ENCODE results near the gene NALCN.

Gene NALCN

DNA sequence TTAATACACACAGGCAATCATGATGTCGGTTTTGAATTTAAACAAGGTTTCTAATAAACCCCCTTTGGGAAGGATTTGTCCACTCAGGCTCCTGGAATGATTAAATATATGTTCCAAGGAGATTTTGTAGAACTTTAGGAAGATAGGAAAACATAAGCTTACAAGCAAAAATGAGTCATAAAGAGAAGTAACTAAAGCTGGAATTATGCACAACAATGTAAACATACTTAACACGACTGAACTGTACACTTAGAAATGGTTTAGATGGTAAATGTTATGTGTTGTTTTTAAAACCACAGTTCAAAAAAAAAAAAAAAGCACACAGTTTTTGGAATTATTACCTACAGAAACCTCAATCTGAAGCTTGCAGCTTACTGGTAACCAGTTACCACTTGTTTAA lies 304.4 kb downstream of the NALCN start:
- no peak for DNase-seq

DNA sequence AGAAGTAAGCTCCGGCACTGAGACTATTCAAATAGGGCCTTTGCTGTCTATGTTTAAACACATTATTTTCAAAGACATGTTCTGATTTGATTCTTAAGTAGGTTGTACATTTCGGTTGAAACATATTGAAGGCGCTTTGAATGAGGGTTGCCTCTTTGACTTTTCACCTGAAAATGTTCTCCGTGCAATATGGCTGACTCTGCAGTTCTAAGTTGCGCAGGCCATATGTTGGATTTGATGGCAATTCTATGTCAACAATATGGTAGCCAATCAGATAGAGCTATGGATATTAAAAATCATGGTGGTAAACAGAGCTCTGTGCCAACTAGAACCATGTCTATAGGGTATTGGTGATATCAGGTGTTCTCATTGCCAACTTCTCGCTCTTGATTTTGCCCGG lies 307.3 kb downstream of the NALCN start:
- no peak for DNase-seq

DNA sequence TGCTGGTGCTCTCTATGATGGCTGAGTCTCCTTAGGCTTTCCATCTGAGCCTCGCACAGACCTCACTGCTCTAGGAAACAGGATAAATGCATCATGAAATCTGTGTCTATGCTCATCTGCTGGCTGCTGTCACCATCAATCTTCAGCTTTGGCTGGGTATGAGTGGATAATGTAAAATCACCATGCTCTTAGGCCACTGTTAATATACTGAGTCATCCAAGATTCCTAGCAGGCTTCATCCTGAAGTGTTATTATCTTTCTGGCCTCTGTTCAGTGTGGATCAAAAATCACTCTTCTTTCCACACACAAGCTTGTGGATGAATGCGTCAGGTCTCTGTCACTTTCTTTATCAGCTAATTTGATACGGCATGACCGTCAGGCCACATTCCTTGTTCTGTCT lies 317.4 kb downstream of the NALCN start:
- no peak for DNase-seq

DNA sequence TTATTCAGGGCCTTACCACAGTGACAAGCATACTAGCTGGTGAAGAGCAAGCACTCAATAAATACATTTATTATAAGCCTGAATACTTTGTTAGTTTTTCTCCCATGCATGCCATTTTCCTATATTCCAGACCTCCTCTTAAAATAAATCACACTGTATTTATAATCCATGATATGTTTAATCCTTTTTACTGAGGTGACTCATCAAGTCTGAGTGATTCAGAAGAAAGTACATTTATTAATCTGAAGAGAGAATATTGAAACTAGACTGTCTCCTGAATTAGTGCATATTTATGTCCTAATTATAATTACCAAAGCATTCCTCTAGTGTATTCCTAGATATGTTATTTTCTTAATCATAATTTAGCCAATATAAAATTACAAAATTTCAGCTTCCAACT lies 323.3 kb downstream of the NALCN start:
- DNase-seq = no peak

DNA sequence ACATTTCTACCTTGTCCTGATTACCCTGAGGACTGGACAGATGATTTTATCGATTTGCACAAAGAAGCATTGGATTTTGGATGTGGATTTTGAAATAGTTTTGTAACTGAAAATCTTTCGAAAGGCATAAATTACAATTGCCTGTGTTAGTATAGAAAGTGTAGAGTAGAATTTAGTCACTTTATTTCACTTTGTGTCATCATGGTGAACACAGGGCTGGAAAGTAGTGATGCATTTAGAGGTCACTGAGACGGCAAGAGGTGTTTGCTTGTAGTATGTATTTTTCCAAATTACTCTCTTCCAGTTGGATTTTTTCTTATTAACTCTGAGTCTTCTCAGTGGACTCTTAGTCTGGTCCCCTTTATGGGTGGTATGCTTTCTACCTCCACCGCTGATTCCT lies 326.0 kb downstream of the NALCN start:
- no peak for DNase-seq

DNA sequence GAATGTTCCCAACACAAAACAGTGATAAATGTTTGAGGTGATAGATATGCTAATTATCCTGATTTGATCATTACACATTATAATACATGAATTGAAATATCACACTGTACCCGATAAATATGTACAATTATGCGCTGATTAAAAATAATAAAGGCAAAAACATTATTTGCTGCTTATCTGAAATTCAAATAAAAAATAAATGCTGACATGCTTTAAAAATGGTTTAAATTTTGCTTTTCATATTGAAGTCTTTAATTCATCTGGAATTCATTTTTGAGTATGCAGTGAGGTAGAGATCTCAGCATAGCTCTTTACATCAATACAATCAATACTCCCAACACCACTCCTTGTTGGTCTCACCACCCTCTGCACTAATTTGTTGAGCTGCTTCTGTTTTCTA lies 330.8 kb downstream of the NALCN start:
- no peak for DNase-seq

DNA sequence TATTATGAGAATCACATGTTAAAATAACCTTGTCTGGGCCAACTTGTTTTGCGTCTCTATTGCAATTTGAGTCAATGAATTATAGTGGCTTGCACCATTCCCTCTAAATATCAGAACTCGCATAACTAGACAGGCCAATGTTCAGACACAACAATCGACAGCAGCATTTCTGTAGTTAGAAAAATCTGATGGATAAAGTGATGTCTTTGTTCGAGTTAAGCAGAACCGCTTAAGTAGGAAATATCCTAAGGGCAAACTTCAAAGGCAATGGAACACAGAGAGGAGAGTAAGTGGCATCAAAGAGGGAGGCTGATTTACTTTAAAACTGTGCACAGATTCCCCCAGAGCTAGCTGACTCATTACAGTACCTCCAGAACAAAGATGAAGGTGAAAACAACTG lies 333.9 kb downstream of the NALCN start:
- no peak for DNase-seq

DNA sequence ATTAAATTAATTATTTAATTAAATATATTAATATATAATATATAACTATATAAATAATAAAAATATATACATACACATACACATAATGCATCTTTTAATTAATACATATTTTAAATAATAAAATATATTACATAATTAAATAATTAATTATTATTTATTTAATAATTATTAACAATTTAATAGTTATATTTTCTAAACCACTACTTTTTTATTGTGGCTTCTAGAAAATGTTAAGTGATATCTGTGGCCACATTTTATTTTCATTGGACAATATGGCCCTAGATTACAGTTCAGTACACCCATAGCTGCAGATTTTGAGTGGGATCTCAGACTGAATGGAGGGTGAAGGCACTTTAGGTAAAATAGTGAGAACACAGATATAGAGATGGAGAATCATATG lies 335.7 kb downstream of the NALCN start:
- no peak for DNase-seq

DNA sequence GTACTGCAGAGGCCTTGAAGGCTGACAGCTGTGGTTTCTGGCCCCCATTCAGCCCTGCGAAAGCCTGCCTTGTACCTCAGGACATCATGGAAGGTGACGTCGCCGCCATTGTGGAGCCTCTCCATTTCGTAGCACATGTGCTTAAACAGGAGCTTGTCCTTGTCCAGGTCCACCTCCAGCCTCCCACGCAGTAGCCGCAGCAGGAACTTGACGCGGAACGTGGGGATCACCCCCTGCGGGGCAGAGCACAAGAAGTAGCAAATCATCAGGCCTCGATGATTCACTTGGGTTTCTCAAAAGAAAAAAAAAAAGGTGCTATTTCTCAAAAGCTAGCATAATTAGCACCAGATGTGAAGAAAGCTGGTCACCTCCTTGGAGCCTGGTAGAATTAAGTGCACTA lies 351.0 kb downstream of the NALCN start:
- no peak for DNase-seq

DNA sequence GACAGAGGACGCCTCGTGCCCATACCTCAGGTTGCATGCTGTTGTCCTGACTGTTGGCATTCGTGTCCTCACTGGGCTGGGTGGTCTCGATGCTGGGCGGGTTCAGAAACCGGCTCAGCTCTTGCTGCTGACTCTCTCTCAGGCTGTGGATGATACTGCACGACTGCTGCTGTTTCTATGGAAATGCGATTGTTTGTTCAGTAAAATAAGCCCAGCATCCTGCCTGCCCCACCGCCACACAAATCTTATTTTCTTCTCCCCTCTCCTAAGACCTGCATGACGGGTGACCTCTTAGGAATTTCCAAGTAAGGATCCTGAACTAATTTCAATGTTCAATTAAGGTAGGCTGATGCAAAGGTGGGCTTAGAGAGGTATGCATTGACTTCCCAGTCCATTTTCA lies 356.5 kb downstream of the NALCN start:
- no peak for DNase-seq

DNA sequence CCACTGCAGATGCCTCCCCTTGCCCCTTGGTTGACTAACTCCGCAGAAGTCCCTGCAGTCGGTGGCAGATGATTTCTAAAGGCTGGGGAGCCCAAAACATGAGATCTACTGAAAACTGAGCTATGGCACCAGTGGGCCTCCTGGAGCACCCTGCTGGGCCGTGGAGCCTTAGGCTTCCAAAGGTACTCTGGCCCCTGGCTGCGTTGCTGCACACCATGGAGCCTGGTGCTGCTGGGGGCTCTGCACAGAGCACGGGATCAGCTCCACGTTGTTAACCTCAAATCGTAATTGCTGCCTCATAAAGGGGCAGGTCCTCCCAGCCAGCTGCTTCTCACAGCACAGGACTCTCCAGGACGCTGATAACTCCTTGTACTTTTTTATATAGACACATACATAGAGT lies 357.5 kb downstream of the NALCN start:
- DNase-seq = no peak

DNA sequence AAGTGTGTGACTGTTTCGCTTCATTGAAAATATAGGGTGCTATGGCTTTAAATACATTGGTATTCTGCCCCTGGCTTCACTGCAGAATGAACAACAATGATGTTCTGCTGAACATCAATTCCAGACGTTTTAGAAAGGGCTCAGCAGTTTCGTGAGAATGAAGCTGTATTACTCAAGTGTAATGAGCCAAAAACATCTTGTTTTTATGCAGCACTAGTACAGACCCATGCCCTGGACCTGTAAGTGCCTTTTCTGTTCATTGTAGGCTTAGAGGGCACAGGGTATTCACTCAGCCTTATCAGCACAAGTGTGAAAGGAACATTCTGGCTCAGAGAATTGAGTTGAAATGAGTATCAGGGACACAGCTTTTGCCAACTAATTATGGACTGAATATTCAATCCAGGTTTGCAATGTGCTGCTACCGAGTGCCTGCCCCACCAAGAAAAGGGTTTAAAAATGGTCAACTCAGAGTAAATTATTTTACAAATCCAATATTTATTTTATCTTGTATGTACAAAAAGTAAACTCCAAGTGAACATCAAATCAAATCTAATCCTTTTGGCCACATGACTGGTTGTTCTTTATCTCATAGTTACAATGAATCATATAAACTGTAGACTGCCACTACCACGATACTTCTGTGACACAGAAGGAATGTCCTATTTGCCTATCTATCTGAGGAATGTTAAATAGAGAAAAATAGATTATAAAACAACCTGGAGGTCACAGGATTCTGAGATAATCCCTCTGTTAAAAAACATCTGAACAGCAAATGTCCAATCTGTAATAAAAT lies 362.8 kb downstream of the NALCN start:
- no peak for DNase-seq

DNA sequence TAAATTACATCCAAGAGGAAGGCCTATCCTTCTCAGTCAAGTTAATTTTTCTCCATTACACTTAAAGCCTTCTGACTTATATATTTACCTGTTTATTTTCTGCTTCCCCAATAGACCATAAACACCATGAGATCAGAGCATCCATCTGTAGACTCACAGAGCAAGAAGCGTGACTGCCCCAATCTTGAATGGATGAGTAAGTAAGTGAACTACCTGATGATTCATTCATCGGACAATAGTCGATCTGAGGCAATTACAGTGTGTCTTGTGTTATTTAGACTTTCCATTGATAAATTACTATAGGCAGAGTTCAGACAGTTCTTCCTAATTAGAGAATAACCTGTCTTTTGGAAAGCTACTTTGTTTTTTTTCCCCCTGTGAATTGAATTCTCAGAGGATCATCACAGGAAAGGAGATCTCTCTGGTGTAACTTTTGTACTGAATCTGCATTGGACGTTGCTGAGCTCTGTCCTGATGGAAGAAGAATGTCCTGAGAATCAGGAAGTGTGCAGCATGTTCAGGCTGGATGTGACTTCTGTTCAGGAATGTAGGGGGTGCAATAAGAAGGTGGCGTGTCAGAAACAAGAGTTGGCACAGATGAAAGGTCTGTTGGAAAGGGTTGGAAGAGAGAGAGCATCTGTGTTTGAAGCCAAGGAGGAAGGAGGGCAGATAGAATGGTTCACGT lies 367.0 kb downstream of the NALCN start:
- no peak for DNase-seq

DNA sequence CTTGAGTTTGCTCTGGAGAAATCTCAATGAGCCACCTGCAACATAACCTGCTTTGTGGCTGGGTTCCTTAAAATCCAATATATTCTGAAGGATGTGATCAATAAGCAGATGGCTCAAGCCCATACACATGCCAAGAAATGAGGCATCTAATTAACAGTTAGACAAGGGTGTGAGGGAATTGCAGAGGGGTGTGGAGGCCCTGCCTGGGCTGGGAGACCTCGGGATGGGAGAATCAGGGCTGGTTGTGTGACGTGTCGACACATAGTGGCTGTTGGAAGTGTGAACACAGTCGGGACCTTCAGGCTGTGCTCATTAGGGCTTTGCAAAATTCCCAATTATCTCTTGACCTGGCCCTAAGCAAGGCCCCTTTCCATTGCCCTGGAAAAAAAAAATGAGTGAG lies 379.8 kb downstream of the NALCN start:
- no peak for DNase-seq

DNA sequence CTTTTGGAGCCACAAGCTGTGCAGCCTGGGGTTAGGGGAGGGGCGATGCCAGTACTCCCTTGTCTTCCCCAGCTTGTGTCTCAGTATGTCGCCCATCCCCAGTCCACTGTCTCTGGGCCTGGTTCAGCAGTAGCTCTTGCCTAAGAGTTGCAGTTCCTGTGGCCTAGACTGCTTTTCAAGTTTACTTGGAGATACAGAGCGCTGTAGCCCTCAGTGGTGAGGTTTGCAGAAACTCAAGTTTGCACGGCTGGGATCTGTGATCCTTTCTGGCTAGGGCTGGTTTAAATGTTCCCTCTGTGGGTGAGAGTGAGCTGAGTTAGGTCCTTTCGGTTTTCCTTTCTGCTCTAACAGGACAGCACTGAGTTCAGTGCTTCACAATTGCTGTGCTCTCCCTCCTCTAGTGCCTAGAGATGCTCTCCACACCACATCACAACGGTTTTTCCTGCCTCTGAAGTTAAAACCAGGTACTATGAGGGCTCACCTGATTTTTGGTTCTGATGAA lies 381.1 kb downstream of the NALCN start:
- DNase-seq = no peak

DNA sequence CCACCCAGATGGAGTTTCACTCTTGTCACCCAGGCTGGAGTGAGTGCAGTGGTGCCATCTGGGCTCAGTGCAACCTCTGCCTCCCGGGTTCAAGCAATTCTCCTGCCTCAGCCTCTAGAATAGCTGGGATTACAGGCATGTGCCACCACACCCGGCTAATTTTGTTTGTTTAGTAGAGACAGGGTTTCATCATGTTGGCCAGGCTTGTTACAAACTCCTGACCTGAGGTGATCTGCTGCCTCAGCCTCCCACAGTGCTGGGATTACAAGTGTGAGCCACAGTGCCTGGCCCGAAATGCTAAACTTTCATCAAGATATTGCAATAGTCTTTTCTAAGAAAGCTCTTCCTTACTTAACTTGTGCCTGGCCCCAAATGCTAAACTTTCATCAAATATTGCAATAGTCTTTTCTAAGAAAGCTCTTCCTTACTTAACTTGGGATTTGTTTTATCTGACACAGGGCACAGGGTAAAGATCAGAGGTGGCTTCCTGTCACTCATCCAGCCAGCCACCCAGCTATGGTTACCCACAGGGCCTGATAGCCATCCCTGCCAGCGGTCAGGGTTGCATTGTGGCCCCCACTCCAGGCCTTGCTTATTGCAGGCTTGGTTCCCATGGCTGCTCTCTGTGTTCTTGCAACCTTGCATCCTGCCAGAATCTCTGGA lies 389.4 kb downstream of the NALCN start:
- no peak for DNase-seq

DNA sequence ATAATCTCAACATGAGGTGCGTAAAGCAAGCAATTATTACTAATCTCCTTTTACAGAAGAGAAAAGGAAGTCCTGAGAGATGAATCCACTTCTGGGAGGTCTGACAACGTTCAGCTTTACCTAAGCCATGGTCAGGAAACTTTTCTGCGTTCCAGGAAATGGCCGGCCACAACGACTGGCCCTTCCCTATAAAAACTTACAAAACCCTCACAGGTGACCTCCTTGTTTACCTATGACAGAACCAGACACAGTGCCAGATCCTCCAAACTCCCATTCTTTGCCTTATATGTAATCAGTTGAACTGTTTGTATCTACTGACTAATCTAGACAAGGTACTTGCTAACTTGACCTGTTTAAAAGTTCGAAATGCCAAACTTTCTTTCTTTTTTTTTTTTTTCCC lies 390.0 kb downstream of the NALCN start:
- DNase-seq = no peak

DNA sequence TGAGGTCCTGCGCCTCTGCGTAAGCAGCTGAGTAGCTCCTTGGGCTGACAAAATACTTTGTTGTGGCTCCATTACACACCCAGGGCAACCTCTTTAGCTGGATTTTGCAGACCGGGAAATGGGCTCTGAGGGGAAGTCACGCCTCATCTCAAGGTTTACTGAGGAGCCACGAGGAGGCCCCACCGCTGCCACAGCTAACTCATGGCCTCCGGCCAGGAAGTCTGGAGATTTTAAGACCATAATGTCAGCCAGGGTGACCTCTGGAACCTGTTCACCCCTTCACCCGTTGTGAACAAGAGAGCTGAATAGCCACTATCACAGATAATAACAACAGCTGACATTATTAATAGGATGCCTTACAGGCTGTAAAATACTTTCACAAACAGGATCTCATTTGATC lies 390.4 kb downstream of the NALCN start:
- no peak for DNase-seq

DNA sequence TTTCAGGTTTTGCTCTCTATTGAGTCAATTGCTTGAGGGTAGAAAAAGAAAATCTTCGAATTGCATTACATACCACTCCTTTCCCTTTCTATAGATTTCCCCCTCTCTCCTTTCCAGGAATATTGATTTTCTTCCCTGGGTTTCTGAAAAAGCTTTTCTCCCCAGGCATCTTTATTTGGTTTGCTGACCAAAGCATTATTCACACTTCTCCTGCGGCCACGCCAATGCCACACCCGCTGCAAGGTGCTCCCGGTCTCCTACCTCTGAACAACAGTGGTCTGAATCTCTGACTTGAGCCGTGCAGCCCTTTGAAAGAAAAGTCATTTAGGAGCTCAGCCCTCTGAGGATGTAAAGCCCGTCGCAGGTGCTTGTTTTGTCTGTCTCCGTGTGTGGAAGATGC lies 390.8 kb downstream of the NALCN start:
- DNase-seq = no peak

DNA sequence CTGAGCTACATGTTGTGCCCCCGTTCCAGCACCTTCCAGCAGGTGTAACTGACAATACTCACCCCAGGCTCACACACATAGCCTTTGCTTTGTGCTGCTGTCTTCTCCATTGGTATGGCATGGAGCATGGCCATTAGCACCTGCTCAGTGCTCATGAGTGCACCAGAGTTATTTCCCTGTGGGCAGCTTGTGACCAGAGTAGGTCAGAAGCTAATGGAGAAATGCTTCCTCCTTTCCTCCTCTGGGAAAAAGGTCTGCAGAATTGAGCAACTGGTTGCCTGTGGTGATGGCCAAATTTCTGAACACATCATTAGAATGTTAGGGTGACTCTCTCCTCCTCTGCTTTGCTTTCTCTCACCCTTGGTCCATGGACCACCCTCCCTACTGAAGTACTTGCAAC lies 397.2 kb downstream of the NALCN start:
- DNase-seq = no peak

DNA sequence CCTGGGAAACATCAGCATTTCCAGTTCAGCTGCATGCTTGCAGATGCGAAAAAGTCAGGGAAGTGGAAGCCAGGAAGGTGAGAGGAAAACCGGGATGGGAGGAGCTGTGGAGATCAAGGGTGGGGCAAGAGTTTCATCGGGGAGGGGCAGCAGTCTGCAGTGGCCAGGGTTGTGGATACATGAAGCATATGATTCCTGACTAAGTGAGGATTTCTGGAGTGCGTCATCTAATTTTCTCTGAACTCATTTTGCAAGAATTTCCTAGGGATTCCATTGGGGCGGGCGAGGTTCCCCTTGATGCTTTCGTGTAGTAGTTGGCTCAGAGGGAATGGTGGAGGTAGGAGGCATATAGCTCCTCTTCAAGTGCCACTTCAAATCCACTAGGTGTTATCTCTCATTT lies 397.6 kb downstream of the NALCN start:
- no peak for DNase-seq

DNA sequence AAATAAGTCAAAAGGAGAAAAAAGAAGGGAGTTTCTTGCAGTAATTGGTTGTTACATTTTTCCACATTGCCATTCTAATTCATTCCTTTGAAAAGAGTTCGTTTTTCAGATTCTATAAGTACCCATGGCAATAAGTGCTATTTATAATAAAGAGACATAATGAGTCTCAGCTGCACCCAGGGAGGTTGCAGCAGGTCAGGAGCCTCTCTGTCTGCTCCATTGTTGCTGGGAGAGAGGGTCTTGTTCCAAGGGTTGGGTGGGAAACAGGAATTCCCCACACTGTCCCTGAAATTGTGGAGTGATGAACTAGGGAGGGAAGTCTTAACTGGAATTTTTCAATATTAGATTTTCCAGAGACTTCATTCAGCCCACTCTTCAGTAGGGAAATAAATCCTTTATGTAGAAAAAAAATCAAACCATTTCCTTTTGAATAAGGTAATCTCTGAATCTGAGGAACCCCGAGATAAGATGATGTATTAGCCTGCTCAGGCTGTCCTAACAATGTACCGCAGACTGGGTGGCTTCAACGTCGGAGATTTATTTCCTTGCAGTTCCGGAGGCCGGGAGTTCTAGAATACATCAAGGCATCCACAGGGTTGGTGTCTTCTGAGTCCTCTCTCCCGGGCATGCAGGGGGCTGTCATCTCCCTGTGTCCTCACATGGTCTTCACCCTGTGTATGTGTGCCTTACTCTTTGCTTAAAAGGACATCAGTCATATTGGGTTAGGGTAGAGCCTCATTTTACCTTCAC lies 399.0 kb downstream of the NALCN start:
- DNase-seq = no peak

DNA sequence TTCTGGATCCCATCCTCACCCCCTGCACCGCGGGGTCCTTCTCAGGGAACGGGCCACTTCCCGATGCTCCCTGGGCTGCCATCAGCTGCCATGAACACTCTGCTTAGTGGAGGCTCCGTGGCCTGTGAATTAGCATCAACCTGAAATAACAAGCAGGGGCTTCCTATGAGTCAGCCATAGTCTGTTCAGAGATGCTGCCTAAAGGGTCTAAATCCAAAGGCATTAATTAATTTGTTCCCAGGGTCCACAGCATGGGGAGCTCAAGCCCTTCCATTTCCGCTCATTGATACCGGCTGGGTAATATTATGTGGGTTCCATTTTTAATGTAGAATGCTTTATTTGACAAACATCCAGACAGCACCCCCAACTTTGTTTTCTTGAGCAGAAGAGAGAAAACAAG lies 399.8 kb downstream of the NALCN start:
- DNase-seq = no peak

Measured in NCI-H1048 (cell line).